Trophoblast cell (in vitro differentiated cells and primary cell): Measurements from ENCODE around the gene PRIM2.
"Not testable (repeated sequence)": the region's sequence is repeated elsewhere in the genome, so short reads cannot be mapped to it uniquely, and the experiment has no call there.

Experiments used
- DNase-seq, 2 donors: peaks; one replicate each; pipeline ENCODE4 v3.0.0-alpha.2; 2016
- H2AFZ ChIP-seq: 2 replicates; pipeline ENCODE4 v1.6.1; 2013; ENCODE audit warnings: low read length, moderate library complexity, mild to moderate bottlenecking; ENCODE audit not compliant: insufficient read depth, poor library complexity
- H2AK5ac ChIP-seq: 2 replicates; pipeline ENCODE4 v1.6.1; 2013; ENCODE audit warnings: mild to moderate bottlenecking, low read length
- H2BK120ac ChIP-seq: 2 replicates; pipeline ENCODE4 v1.6.1; 2013; ENCODE audit warnings: low read length, mild to moderate bottlenecking, moderate library complexity; ENCODE audit not compliant: insufficient read depth, poor library complexity
- H2BK12ac ChIP-seq: 2 replicates; pipeline ENCODE4 v1.6.1; 2013; ENCODE audit warnings: mild to moderate bottlenecking, low read length, moderate library complexity
- H2BK5ac ChIP-seq: 2 replicates; pipeline ENCODE4 v1.6.1; 2013; ENCODE audit warnings: low read length, low read depth, moderate library complexity, mild to moderate bottlenecking; ENCODE audit not compliant: poor library complexity
- H3K14ac ChIP-seq: 2 replicates; pipeline ENCODE4 v1.6.1; 2013; ENCODE audit warnings: mild to moderate bottlenecking, low read length
- H3K18ac ChIP-seq: 2 replicates; pipeline ENCODE4 v1.6.1; 2013; ENCODE audit warnings: mild to moderate bottlenecking, low read length
- H3K23ac ChIP-seq: 2 replicates; pipeline ENCODE4 v1.6.1; 2013; ENCODE audit warnings: low read length
- H3K27ac ChIP-seq: 2 replicates; pipeline ENCODE4 v1.5.1; 2013; ENCODE audit warnings: low read depth, mild to moderate bottlenecking, inconsistent platforms, low read length, moderate library complexity
- H3K27me3 ChIP-seq: 2 replicates; pipeline ENCODE4 v1.6.1; 2013; ENCODE audit warnings: inconsistent platforms, mild to moderate bottlenecking, low read length, moderate library complexity; ENCODE audit not compliant: insufficient read depth
- H3K36me3 ChIP-seq, 2 experiments: 1 replicate in 1 of 2; 2 replicates in 1 of 2; pipeline ENCODE4 v1.6.1; 2013; ENCODE audit warnings: low read length in 2 of 2, mild to moderate bottlenecking in 2 of 2, moderate library complexity in 1 of 2; ENCODE audit not compliant: insufficient read depth in 2 of 2, control insufficient read depth in 1 of 2
- H3K4ac ChIP-seq: 2 replicates; pipeline ENCODE4 v1.6.1; 2013; ENCODE audit warnings: low read depth, mild to moderate bottlenecking, low read length, moderate library complexity
- H3K4me1 ChIP-seq, 2 experiments: 1 replicate in 1 of 2; 2 replicates in 1 of 2; pipeline ENCODE4 v1.6.1; 2013; ENCODE audit warnings: low read length in 2 of 2, mild to moderate bottlenecking in 2 of 2, moderate library complexity in 1 of 2; ENCODE audit not compliant: insufficient read depth in 2 of 2, control insufficient read depth in 1 of 2
- H3K4me2 ChIP-seq: 2 replicates; pipeline ENCODE4 v1.6.1; 2013; ENCODE audit warnings: inconsistent platforms, mild to moderate bottlenecking, low read length, moderate library complexity
- H3K4me3 ChIP-seq: 2 replicates; pipeline ENCODE4 v1.5.1; 2013; ENCODE audit warnings: mild to moderate bottlenecking, low read depth, low read length, inconsistent platforms
- H3K79me1 ChIP-seq: one replicate; pipeline ENCODE4 v1.6.1; 2013; ENCODE audit warnings: low read length
- H3K79me2 ChIP-seq: 2 replicates; pipeline ENCODE4 v1.6.1; 2013; ENCODE audit warnings: low read length, mild to moderate bottlenecking; ENCODE audit not compliant: control insufficient read depth, insufficient read depth, poor library complexity
- H3K9ac ChIP-seq: 2 replicates; pipeline ENCODE4 v1.6.1; 2013; ENCODE audit warnings: mild to moderate bottlenecking, low read length
- H3K9me3 ChIP-seq: 2 replicates; pipeline ENCODE4 v1.6.1; 2013; ENCODE audit warnings: low read depth, mild to moderate bottlenecking, control low read depth, inconsistent platforms, low read length; ENCODE audit not compliant: insufficient read depth
- H4K12ac ChIP-seq: 2 replicates; pipeline ENCODE4 v1.6.1; 2013; ENCODE audit warnings: low read depth, mild to moderate bottlenecking, low read length, moderate library complexity
- H4K8ac ChIP-seq: 2 replicates; pipeline ENCODE4 v1.6.1; 2013; ENCODE audit warnings: low read depth, mild to moderate bottlenecking, low read length, moderate library complexity
- H4K91ac ChIP-seq: one replicate; pipeline ENCODE4 v1.6.1; 2013; ENCODE audit warnings: low read depth, mild to moderate bottlenecking, low read length, moderate library complexity
- WGBS: extraction: QIAGEN DNeasy Blood & Tissue Kit; methylation state at CpG from one replicate; pipeline ENCODE4 v1.1.7; 2013; ENCODE audit warnings: missing lambda C conversion rate; ENCODE audit not compliant: insufficient read length, insufficient coverage; ENCODE audit errors: extremely low coverage; 5-methylcytosine and 5-hydroxymethylcytosine counted together

The PRIM2 gene

GRCh38 chr6:57440735-57441134, 123.3 kb downstream of the PRIM2 start:
- H3K9me3 ChIP-seq, DNase-seq, H3K79me1 ChIP-seq, H4K8ac ChIP-seq, H4K91ac ChIP-seq, H3K27me3 ChIP-seq, H3K27ac ChIP-seq, H3K14ac ChIP-seq, H3K23ac ChIP-seq, H2AK5ac ChIP-seq, H3K9ac ChIP-seq, H3K4me1 ChIP-seq, H3K18ac ChIP-seq, H2AFZ ChIP-seq, H2BK120ac ChIP-seq, H2BK5ac ChIP-seq, H3K36me3 ChIP-seq, H3K4me2 ChIP-seq, H3K79me2 ChIP-seq, H2BK12ac ChIP-seq, H3K4me3 ChIP-seq, H4K12ac ChIP-seq, H3K4ac ChIP-seq: not testable (repeated sequence)
- no CpG with 5 or more reads among the region's 1 CpG for WGBS

- H3K23ac ChIP-seq, H3K9me3 ChIP-seq, H2AK5ac ChIP-seq, H3K4me3 ChIP-seq, H3K27ac ChIP-seq, H3K14ac ChIP-seq, H4K12ac ChIP-seq, H3K4me2 ChIP-seq, H3K4ac ChIP-seq, H3K9ac ChIP-seq, H2BK5ac ChIP-seq, H2BK12ac ChIP-seq, DNase-seq, H3K4me1 ChIP-seq, H3K36me3 ChIP-seq, H3K27me3 ChIP-seq, H4K91ac ChIP-seq, H2BK120ac ChIP-seq, H4K8ac ChIP-seq, H3K18ac ChIP-seq, H2AFZ ChIP-seq, H3K79me2 ChIP-seq, H3K79me1 ChIP-seq: not testable (repeated sequence)
Measured at GRCh38 chr6:57442133-57442532, 124.7 kb downstream of the PRIM2 start.

GRCh38 chr6:57443181-57443580, 125.8 kb downstream of the PRIM2 start:
- H2BK120ac ChIP-seq, H3K23ac ChIP-seq, H3K18ac ChIP-seq, H3K9me3 ChIP-seq, H3K4me1 ChIP-seq, H3K79me1 ChIP-seq, H2BK12ac ChIP-seq, H2AK5ac ChIP-seq, H4K8ac ChIP-seq, H3K36me3 ChIP-seq, H3K79me2 ChIP-seq, DNase-seq, H2AFZ ChIP-seq, H3K27ac ChIP-seq, H3K4ac ChIP-seq, H4K12ac ChIP-seq, H3K9ac ChIP-seq, H3K27me3 ChIP-seq, H3K4me3 ChIP-seq, H3K4me2 ChIP-seq, H2BK5ac ChIP-seq, H4K91ac ChIP-seq, H3K14ac ChIP-seq: not testable (repeated sequence)
- no CpG with 5 or more reads among the region's 2 CpGs for WGBS

- not testable (repeated sequence) for H3K4ac ChIP-seq, H3K79me2 ChIP-seq, H3K9ac ChIP-seq, H2BK12ac ChIP-seq, H3K4me1 ChIP-seq, H2BK5ac ChIP-seq, H3K79me1 ChIP-seq, H3K9me3 ChIP-seq, H3K14ac ChIP-seq, H3K27me3 ChIP-seq, H2AFZ ChIP-seq, DNase-seq, H3K36me3 ChIP-seq, H2AK5ac ChIP-seq, H3K23ac ChIP-seq, H4K91ac ChIP-seq, H3K4me3 ChIP-seq, H3K27ac ChIP-seq, H3K18ac ChIP-seq, H3K4me2 ChIP-seq, H4K12ac ChIP-seq, H2BK120ac ChIP-seq, H4K8ac ChIP-seq
- WGBS, result no CpG with 5 or more reads among the region's 1 CpG
Measured at GRCh38 chr6:57444787-57445186, 127.4 kb downstream of the PRIM2 start.

GRCh38 chr6:57445379-57445778, 127.9 kb downstream of the PRIM2 start:
- H3K79me2 ChIP-seq, H2AFZ ChIP-seq, H3K23ac ChIP-seq, H3K14ac ChIP-seq, H2BK120ac ChIP-seq, H3K27ac ChIP-seq, H3K4me2 ChIP-seq, H3K36me3 ChIP-seq, H3K9me3 ChIP-seq, H3K4me1 ChIP-seq, H3K4ac ChIP-seq, H3K18ac ChIP-seq, H4K12ac ChIP-seq, H3K27me3 ChIP-seq, H2AK5ac ChIP-seq, DNase-seq, H3K79me1 ChIP-seq, H4K91ac ChIP-seq, H4K8ac ChIP-seq, H3K9ac ChIP-seq, H2BK5ac ChIP-seq, H2BK12ac ChIP-seq, H3K4me3 ChIP-seq: not testable (repeated sequence)
